Neural crest cell (in vitro differentiated cells): ENCODE data around the gene MAP3K10. TPM values are rescaled to one million over a fixed set of nuclear protein-coding genes. Genes with fewer than 3 reads are reported as not detected.

Experiments
- DNase-seq: peaks from one replicate; pipeline ENCODE4 v3.0.0; 2021; ENCODE audit warnings: low read depth, mixed read lengths, low spot score
- H3K27ac Mint-ChIP-seq: one replicate; pipeline ENCODE4 v1.8.0; 2021; ENCODE audit warnings: mild to moderate bottlenecking, mixed read lengths; ENCODE audit not compliant: unreplicated experiment
- H3K27me3 Mint-ChIP-seq: 2 replicates; pipeline ENCODE4 v1.8.0; 2021; ENCODE audit warnings: low read depth, mild to moderate bottlenecking, mixed read lengths
- H3K36me3 Mint-ChIP-seq: 2 replicates; pipeline ENCODE4 v1.8.0; 2021; ENCODE audit warnings: low read depth, mild to moderate bottlenecking, mixed read lengths
- H3K4me1 Mint-ChIP-seq: 2 replicates; pipeline ENCODE4 v1.8.0; 2021; ENCODE audit warnings: mixed read lengths
- H3K4me3 Mint-ChIP-seq: one replicate; pipeline ENCODE4 v1.8.0; 2021; ENCODE audit warnings: mild to moderate bottlenecking, mixed read lengths
- H3K9me3 Mint-ChIP-seq: 2 replicates; pipeline ENCODE4 v1.8.0; 2021; ENCODE audit warnings: mixed read lengths
- total RNA-seq: library from RNA; stranded (reverse); gene quantifications from 2 replicates; pipeline ENCODE4 v1.2.1, GENCODE V29; 2021
- TF ChIP-seq, protein P1 (sequence below): fragments of 200-600 bp; sonication (generic); conservative IDR thresholded peaks from 2 replicates; pipeline ENCODE4 v1.5.0; 2021; ENCODE audit warnings: antibody characterized with exemption, mild to moderate bottlenecking

The MAP3K10 gene
- total RNA-seq, 1 donor from 2014 or later = 34.2 TPM

DNA sequence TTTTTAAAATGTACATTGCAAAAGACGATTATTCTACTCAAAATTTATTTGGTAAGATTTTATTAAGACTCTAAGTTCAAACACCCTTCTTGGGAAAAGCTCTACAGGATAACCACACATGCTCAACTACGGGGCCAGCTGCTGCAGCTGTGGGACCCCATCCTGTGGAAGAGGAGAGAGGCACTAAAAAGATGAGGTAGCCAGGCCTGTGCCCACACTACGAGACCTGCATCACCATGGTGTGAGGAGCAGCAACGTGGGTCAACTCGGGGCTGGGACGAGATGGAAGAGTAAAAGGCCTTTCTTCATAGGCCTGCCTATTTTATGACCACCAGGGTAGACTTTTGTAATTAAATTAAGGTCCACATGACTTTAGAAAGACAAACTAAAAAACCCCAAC, 39.8 kb downstream of the MAP3K10 start:
- H3K4me3 Mint-ChIP-seq = no peak overlapping the region
- peaks cover 24% of the 10 kb centered on the region for H3K4me1 Mint-ChIP-seq
- H3K27me3 Mint-ChIP-seq = peaks cover 17% of the 10 kb centered on the region
- H3K27ac Mint-ChIP-seq = no peak overlapping the region
- H3K36me3 Mint-ChIP-seq = no peaks in the 10 kb centered on the region
- DNase-seq = no peak
- H3K9me3 Mint-ChIP-seq = no peaks in the 10 kb centered on the region
- TF ChIP-seq, protein P1, sequence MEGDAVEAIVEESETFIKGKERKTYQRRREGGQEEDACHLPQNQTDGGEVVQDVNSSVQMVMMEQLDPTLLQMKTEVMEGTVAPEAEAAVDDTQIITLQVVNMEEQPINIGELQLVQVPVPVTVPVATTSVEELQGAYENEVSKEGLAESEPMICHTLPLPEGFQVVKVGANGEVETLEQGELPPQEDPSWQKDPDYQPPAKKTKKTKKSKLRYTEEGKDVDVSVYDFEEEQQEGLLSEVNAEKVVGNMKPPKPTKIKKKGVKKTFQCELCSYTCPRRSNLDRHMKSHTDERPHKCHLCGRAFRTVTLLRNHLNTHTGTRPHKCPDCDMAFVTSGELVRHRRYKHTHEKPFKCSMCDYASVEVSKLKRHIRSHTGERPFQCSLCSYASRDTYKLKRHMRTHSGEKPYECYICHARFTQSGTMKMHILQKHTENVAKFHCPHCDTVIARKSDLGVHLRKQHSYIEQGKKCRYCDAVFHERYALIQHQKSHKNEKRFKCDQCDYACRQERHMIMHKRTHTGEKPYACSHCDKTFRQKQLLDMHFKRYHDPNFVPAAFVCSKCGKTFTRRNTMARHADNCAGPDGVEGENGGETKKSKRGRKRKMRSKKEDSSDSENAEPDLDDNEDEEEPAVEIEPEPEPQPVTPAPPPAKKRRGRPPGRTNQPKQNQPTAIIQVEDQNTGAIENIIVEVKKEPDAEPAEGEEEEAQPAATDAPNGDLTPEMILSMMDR = no peak

DNA sequence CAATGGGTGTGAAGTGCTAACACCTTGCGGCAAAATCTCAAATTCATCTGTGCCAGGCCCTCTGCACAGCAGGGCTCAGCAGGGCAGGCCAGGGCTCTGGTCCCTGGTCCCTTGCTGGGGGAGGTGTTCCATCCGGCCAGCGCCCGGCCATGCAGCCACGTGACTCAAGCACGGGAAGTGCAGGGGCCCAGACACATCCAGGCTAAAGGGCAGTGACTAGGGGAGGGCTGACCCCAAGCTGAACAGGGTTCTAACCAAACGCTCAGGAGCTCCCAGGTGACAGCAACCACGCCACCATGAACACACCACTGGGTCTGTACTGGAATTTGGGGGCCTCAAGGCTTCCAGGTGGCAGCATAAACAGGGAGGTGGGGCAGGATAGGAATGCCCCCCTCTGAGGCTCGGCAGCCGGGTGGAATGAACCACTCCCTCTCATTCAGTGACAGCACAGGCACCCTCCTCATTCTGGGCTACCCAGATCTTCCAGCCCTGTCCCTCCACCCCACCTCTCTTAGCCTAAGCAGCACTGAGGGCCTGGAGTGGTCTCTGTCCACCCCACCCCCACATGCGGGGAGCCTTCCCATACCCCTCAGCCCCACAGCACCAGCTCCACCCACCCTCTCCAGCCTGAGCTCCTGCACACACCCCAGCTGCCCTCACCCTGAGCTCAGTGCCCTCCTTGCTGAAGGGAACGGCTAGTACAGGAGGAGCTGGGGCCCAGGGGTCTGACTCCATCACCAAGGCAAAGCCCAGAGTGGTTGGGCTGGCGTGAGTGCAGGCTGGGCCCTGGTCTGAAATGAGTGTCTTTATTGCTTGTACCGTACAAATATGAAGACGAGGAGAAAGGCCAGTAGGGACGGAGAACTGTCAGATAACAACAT, 40.6 kb downstream of the MAP3K10 start:
- TF ChIP-seq, protein P1 = no peak
- Mint-ChIP-seq H3K27ac (peak overlapping the region; percentile 78), H3K36me3 (peaks cover under 1% of the 10 kb centered on the region), H3K9me3 (no peaks in the 10 kb centered on the region), H3K27me3 (peaks cover 14% of the 10 kb centered on the region), H3K4me1 (peaks cover 24% of the 10 kb centered on the region), H3K4me3 (peak overlapping the region; percentile 23)
- no peak for DNase-seq

DNA sequence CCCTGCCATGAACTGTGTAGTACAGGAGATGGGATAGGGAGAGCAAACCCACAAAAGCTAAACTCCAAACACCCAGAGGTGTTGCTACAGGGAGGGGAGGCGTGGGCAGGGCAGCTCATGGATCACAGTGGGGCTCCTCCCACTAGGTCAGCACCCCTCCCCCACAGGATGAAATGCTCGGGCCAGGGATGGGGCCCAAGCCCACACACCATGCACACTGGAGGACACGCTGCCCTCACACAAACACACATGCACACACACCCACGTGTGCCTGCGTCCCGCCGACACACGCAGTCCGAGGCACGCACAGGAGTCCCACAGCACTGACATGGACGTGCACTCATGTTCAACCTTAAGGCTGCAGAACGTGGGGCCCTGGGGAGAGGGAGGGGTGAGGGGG, 41.3 kb downstream of the MAP3K10 start:
- no peak for DNase-seq
- H3K9me3 Mint-ChIP-seq = no peaks in the 10 kb centered on the region
- H3K27me3 Mint-ChIP-seq = peaks cover 7% of the 10 kb centered on the region
- H3K36me3 Mint-ChIP-seq = peaks cover 4% of the 10 kb centered on the region
- TF ChIP-seq, protein P1 = no peak
- peaks cover 24% of the 10 kb centered on the region for H3K4me1 Mint-ChIP-seq
- no peak overlapping the region for H3K4me3 Mint-ChIP-seq
- no peak overlapping the region for H3K27ac Mint-ChIP-seq

DNA sequence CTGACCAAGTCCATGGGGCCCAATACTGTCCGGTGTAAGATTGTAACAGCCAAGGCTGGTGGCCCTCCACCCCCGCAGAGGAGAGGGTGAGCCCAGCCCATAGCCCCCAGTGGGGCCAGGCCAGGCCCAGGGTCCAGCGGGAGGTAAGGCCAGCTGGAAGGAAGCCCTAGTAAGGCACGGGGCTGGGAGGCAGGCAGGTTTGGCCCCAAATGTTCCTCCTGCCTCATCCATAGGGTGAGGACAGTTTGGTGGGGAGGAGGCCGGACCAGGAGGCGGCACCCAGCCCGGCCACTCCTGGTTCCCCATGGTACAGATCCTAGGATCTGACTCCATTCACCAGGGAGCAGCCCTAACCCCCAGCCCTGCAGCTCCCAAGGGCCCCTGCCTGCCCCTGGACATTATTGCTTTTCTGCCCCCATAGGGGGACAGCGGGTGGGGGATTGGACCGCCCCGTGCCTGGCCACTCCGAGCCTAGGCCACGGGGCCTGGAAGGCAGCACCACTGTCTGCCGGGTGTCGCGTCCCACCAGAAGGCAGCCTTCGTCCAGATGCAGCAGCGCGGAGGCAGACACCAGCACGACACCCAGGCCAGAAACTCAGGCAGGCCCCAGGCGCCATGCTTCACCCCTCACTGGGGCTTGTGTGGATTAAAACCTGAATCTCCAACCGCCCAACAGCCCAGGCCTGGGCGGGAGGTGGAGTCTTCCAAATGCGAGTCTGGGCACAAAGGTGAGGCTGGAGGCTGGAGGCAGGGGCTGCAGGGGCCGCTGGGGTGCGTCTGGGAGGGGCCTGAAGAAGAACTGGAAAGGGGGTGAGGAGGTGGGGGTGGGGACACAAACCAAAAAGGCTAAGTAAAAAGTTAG, 42.0 kb downstream of the MAP3K10 start:
- Mint-ChIP-seq H3K36me3 (peaks cover 4% of the 10 kb centered on the region), H3K9me3 (no peaks in the 10 kb centered on the region)
- DNase-seq = no peak

DNA sequence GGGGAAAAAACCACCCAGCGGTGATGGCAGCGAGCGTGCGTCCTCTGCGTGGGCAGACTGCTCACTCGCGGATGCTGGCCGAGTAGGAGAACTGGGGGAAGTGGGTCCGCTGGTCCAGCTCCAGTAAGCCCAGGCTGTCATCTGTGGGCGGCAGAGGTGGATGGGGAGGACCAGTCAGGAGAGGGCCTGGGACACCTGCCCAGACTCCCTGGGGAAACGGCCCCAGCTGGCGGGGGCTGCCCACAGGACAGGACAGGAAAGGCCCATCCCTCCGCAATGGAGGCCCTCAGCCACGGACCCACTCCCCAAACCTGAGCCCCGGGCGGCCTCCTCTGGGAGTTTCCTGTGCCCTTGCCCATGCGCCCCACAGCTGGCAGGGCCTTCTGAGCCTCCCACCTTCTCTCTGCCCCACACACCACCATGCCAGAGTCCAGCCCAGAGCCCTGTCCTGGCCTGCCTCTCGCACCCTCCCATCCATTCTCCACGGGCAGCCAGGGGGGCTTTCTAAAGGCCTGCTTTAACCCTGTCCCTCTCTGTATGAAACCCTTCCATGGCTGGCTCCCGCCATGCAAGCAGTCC, 42.7 kb downstream of the MAP3K10 start:
- Mint-ChIP-seq H3K4me1 (peaks cover 18% of the 10 kb centered on the region), H3K27me3 (no peaks in the 10 kb centered on the region), H3K9me3 (no peaks in the 10 kb centered on the region), H3K4me3 (no peak overlapping the region), H3K36me3 (peaks cover 4% of the 10 kb centered on the region), H3K27ac (no peak overlapping the region)
- TF ChIP-seq, protein P1 = no peak
- no peak for DNase-seq

More for the DNA sequence above, 42.0 kb downstream of the MAP3K10 start:
- Mint-ChIP-seq H3K27me3 (peaks cover 2% of the 10 kb centered on the region), H3K4me1 (peaks cover 21% of the 10 kb centered on the region), H3K4me3 (no peak overlapping the region), H3K27ac (no peak overlapping the region)
- TF ChIP-seq, protein P1 = no peak
